H4 (cell line): ENCODE results near the gene SLC38A6. TPM values are rescaled to one million over a fixed set of nuclear protein-coding genes. Genes with fewer than 3 reads are reported as not detected.
A peak's percentile ranks its signal among the peaks of the same experiment; 100 is the strongest.

Experiments
- DNase-seq: peaks from one replicate; pipeline ENCODE4 v3.0.0-alpha.2; 2015; ENCODE audit warnings: low spot score
- total RNA-seq: library from RNA; depleted of rRNA; stranded (reverse); fragments of >200 nt; shearing (Covaris generic); gene quantifications from 2 replicates; pipeline ENCODE4 v1.2.3, GENCODE V29; 2014; rRNA removed

The SLC38A6 gene
- total RNA-seq = 43.7 and 45.2 TPM in 2 replicates

DNA sequence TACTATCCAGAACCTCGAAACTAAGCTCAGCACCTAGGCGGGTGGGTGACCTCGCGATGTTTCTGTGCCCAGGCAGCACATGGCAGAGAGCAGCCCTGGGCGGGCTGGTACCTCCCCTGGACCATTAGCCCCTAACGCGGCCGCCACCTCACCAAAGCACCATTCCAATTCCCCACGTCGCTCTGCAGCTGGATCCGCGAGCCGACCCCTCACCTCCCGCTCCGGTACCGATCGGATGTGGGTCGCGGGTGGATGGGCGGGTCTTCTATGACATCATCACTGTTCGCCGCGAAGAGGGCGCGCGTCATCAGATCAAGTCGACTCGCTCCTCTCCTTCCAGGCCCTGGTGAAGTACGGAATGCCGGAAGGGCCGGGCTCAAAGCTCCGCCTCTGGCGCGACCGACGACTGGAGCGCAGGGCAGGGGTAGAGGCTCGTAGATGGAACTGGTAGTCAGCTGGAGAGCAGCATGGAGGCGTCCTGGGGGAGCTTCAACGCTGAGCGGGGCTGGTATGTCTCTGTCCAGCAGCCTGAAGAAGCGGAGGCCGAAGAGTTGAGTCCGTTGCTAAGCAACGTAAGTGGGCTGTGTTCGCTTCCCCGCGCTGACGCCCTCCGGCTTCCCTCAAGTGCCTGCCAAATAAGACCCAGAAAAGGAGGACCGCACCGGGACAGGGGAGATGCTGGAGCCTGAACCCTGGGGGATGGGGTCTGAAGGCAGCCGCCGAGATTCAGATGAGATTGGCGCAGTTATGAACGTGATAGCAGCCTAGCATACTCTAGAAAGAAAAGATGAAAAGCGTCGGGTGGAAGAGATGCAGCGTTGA is at the start of gene SLC38A6, which contains the start of gene TRMT5:
SLC38A6 (plus strand) TSS at position 435 of the 822 bp plus-strand sequence; CDS start at position 468, 33 bp downstream.
TRMT5 (minus strand) TSS at position 269 of the 822 bp plus-strand sequence; CDS start at position 163, 106 bp downstream.
- peak; percentile 93 for DNase-seq

GRCh38 chr14:60933920-60934655 is 47.0 kb upstream of the SLC38A6 start:
- DNase-seq = no peak

DNA sequence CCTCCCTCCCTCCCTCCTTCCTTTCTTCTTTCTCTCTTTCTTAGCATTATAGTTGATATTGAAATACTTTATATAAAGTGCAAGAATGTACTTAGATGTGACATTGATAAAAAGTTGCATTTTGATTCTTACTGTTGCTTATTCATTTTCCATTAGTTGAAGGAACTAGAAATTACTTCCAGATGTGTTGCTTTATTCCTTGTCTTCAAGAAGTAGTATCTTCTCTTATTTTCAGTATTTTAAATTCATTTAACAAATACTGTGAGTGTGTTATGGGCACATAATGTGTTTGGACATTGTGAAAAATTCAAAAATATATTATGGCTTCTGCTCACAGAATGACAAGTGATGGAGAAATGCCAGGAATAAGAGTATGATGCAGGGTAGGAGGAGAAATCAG is 45.7 kb upstream of the SLC38A6 start:
- DNase-seq = no peak

DNA sequence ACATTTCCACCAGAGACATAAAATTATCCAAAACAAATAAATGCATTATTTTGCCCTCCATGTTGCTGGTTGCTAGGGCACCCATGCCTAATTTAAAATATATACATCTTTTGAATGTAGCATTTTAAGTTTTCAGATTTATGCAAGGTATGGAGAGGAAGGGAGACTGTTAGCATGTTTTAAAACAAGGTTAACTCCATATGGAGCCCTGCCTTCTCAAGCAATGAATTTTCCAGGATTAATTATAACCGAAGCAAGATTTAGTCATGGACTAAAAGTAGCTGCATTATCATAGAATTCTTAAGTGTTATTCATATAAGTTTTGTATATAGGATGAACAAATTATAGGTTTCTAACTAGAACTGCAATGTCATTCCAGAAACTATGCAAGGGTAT is 37.4 kb upstream of the SLC38A6 start:
- DNase-seq = no peak

GRCh38 chr14:60944204-60944603 is 36.8 kb upstream of the SLC38A6 start:
- DNase-seq = no peak

- no peak for DNase-seq
Measured at GRCh38 chr14:60945984-60946383, 35.1 kb upstream of the SLC38A6 start.

DNA sequence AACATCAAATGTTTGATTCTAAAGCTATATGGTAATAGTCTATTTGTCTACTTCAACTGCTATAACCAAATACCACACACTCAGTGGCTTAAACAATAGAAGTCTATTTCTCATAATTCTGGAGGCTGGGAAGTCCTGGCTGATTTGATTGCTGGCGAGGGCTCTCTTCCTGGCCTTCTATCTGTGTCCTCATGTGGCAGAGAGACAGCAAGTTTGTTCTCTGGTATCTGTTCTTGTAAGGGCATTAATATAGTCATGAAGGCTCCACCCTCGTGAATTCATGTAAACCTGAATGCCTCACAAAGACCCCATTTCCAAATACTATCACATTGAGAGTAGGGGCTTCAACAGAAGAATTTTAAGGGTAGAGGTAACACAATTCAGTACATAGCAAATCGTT is 34.3 kb upstream of the SLC38A6 start:
- DNase-seq = no peak

DNA sequence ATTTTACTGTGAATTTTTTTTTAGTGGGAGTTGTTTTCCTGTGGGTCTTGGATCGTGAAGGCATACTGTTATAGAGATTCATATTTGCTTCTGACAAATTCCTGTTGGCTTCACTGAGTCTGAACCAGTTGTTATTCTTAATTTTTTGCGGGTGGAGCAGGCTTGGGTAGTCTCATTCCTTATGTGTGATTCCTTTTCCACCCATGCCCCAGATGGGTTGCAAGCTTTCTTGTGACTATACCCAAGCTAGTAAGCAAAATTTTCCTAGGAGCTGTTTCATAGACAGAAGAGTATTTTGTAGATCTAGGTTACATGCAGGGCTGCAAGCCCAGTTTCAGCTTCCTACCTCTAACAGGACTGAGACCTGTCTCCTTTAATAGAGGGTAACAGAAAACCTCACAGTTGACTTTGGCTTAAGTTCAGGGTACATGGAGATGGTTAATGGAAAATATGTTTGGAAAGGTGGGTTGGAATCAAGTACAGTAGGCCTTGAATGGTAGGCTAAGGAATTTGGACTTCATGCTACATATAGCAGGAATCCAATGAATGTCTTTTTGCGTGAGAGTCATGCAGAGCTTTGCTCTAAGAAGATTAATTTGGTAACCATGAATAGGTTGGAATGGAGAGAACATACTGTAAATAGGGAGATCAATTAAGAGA is 29.1 kb upstream of the SLC38A6 start:
- no peak for DNase-seq

DNA sequence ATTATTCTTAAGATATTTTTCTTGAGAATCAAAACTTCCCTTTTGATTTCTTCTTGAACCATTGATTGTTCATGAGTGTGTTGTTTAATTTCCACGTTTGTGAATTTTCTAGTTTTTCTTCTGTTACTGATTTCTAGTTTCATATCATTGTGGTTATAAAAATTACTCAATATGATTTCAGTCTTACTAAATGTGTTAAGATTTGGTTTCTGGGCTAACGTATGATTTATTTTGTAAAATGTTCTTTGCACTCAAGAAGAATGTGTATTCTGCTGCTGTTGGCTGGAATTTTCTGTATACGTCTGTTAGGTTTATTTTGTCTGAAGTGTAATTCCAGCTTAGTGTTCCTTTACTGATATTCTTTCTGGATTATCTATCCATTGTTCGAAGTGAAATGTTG is 24.8 kb upstream of the SLC38A6 start:
- DNase-seq = no peak

GRCh38 chr14:60956632-60957031 is 24.4 kb upstream of the SLC38A6 start:
- DNase-seq = no peak

DNA sequence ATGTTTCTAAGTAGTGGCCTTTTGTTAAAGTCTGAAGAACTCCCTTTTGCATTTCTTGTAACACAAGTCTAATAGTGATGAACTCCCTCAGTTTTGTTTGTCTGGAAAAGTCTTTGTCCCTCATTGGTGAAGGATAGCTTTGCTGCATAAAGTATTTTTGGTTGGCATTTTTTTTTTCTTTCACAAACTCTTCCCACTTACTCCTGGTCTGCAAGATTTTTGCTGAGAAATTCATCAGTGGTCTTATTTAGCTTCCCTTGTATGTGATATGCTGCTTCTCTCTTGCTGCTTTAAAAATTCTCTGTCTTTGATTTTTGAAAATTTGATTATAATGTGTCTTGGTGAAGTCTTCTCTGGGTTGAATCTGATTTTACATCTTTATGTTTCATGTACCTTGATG is 22.9 kb upstream of the SLC38A6 start:
- no peak for DNase-seq

- no peak for DNase-seq
Measured at GRCh38 chr14:60963761-60964160, 17.3 kb upstream of the SLC38A6 start.

DNA sequence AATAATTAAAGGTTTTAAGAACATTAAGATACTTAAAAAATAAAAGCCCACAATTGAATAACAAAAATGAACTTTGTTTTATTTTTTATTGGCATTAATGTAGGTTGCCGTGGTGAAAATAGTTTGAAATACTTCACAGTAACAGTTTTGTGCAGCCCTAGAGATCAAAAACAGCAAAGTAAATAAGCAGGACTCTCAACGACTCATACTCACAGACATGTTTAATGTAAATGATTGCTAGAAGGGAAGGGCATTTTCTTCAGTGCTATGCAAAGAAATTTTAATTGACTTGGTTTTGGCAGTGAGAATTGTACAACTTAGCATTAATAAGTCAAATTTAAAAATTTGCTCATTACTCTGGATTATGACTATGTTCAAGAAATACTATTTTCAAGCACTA is 16.1 kb upstream of the SLC38A6 start:
- DNase-seq = no peak

DNA sequence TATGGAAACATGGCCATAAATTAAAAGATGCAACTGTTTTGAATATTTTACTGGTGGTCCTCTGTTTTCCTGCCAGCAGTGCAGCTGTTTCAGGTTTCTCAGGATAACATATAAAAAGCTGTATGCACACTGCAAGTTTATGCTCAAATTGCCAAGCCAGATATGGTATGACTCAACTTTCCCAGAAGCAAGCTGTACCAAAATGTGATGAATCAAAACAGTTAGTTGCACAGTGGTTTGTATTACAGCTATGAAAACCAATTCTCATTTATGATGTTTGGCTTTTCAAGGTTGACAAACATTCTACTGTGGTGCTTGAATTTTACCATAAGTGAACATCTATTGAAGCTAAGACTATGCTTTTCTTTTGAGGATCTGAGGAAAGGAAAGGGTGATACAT is 15.6 kb upstream of the SLC38A6 start:
- peak; percentile 19 for DNase-seq

GRCh38 chr14:60968099-60968498 is 12.9 kb upstream of the SLC38A6 start:
- no peak for DNase-seq

DNA sequence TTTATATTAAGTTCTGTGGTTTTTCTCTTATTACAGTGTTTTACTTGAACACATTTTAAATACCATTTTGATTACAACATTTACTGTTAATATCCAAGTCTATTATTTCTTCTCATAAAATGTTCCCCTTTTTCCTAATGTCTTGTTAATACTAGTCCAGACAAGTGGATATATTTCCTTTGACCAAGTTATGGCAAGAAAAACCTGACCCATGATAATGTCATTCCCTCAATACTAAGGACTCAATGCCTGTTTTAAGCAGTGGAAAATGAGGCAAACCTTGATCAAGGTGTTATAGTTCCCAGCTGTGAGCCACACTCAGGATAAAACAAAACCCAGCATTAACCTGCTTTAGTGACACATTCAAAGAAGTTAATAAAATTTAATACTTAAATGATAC is 12.4 kb upstream of the SLC38A6 start:
- no peak for DNase-seq

DNA sequence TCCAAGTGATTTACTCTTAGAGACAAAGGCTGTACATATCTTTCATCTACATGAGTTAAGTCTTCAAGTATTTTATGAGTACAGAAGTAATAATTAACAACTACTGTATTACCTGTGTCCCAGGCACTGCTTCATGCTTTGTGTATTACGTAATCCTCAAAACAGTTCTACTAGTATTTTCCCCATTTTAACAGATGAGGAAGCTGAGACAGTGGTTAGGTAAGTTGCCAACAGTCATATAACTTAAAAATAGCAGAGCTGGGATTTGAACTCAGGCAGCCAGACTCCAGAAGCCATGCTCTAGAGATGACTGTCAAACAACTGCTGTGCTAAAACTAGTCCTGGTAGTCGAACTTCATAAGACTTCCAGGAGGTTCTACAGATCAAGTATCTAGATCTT is 10.9 kb upstream of the SLC38A6 start:
- DNase-seq = no peak

DNA sequence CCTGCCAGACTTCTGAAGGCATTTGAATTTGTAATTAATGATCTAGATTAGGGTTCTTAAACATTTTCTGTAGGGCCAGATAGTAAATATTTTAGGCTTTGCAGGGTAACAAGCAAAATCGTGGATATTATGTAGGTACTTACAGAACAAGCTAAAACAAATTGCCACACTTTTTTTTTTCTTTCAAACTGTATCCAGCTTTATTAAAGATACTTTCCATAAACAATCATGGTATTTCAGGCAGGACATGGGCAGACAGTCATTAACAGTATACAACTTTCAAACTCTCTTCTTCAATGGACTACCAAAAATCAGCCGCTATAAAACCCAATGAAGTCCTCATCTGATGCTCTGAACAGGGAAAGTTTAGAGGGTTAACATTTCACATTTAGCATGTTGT is 9.8 kb upstream of the SLC38A6 start:
- no peak for DNase-seq

DNA sequence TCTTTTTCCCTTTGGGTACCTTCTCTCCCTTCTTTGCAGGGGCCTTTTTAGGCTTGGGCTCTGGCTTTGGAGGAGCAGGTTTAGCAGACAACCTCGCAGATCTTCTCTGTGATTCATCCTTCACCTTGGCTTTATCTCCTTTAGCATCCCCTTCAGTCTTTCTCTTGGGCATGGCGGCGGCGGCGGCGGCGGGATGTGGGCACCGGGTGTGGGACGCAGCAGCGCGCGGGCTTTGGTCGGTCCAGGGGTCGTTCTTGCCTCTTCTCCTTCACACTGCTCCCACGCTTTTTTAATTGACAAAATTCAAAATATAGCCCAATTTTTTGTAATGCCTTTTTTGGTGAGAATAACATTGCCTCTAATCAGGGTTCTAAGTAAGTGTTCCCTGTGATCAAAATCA is 8.8 kb upstream of the SLC38A6 start:
- no peak for DNase-seq

DNA sequence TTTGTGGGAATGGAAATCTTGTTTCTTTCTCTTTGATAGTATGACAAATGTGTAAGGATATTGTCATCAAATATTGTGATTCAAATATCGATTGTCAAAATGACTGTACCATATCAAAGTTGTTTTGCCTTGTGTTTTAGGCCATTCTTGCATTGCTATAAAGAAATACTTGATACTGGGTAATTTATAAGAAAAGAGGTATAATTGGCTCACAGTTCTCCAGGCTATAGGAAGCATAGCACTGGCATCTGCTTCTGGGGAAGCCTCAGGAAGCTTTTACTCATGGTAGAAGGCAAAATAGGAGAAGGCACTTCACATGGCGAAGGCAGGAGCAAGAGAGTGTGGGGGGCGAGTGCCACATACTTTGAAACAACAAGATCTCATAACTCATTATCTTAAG is 8.0 kb upstream of the SLC38A6 start:
- DNase-seq = no peak

GRCh38 chr14:60974090-60974651 is 6.9 kb upstream of the SLC38A6 start:
- no peak for DNase-seq

GRCh38 chr14:60975551-60975950 is 5.5 kb upstream of the SLC38A6 start:
- DNase-seq = no peak
